ENCODE measurements around the gene AP4E1.

The AP4E1 gene

DNA sequence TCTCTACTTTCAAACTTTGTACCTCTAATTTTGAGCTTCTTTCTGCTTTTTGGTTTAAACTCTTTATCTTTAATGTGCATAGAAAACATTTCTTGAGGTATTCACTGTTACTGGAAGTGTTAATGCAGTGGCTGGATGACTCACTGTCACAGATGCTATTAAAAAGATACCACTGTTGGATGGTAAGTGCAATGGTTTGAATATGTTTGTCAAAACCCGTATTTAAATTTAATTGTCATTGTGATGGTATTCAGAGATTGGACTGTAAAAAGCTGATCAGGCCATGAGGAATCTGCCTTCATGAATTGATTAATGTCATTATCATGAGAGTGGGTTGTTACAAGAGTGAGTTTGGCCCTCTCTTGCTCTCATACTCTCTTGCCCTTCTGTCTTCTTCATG lies 70.6 kb downstream of the AP4E1 start:
- H3K4me3 ChIP-seq (ENCODE audit: low read depth, low read length) = no peak overlapping the region
- no peak for DNase-seq (ENCODE audit: low read depth)
- TF ChIP-seq, protein P1, sequence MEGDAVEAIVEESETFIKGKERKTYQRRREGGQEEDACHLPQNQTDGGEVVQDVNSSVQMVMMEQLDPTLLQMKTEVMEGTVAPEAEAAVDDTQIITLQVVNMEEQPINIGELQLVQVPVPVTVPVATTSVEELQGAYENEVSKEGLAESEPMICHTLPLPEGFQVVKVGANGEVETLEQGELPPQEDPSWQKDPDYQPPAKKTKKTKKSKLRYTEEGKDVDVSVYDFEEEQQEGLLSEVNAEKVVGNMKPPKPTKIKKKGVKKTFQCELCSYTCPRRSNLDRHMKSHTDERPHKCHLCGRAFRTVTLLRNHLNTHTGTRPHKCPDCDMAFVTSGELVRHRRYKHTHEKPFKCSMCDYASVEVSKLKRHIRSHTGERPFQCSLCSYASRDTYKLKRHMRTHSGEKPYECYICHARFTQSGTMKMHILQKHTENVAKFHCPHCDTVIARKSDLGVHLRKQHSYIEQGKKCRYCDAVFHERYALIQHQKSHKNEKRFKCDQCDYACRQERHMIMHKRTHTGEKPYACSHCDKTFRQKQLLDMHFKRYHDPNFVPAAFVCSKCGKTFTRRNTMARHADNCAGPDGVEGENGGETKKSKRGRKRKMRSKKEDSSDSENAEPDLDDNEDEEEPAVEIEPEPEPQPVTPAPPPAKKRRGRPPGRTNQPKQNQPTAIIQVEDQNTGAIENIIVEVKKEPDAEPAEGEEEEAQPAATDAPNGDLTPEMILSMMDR (IDR thresholded peaks at IDR 0.05; ENCODE audit: low read depth, low read length, missing control alignments) = no peak

DNA sequence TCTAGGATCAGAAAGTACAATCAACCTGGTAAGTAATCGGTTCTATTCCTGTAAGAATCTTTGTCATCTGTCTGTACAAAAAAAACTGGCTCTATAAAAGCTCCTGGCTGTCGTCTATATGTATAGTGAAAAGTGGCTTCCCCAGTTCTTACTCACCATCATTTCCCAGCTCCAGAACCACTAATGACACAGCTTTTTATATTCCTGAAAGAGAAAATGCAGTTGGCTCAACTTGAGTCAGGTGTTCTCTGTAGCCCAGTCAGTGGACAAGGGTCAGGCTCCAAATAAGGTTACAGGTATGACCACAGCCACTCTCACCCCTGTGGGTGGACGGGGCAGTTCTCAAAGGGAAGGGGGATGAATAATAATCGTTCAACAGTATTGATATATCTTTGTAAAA lies 85.1 kb downstream of the AP4E1 start:
- no peak for DNase-seq (ENCODE audit: low read depth)
- TF ChIP-seq, protein P1 (IDR thresholded peaks at IDR 0.05; ENCODE audit: low read depth, low read length, missing control alignments) = no peak
- H3K4me3 ChIP-seq (ENCODE audit: low read depth, low read length) = no peak overlapping the region

DNA sequence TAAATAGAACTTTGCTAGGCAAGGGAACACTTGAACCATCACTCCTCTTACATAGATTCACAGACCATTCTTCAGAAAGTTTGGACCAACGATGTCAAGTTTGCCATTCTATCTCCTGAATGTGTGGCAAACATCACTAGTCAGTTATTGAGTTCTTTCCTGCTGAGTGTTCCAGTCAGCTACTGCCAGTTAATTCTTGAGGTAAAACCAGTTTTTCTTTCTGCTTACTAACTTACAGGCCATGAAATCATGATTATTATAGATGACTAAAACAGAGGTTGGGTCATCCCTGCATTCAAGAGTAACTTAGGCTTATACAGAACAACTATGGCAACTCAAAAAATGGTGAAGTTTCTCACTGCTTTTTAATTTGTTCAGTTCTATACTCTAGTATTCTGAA lies 88.2 kb downstream of the AP4E1 start:
- no peak for DNase-seq (ENCODE audit: low read depth)
- no peak overlapping the region for H3K4me3 ChIP-seq (ENCODE audit: low read depth, low read length)
- TF ChIP-seq, protein P1 (IDR thresholded peaks at IDR 0.05; ENCODE audit: low read depth, low read length, missing control alignments) = no peak

DNA sequence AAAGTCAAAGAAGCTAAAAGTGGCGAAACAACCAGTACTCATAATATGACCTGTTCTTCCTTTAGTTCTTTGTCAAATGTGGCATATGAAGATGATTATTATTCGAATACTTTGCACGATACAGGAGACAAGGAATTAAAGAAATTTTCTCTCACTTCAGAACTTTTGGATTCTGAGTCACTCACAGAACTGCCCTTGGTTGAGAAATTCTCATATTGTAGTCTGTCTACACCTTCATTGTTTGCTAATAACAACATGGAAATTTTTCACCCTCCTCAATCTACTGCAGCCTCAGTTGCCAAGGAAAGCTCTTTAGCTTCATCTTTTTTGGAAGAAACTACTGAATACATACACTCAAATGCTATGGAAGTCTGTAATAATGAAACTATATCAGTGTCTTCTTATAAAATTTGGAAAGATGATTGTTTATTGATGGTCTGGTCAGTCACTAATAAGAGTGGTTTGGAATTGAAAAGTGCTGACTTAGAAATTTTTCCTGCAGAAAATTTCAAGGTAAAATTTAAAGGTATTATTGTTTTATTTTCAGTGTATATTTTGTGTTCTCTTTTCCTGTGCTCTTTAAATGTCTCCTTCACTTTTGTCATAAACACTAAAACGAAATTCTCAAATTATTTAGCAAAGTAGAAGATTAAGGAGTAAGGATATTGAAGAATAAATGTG lies 89.0 kb downstream of the AP4E1 start:
- TF ChIP-seq, protein P1 (IDR thresholded peaks at IDR 0.05; ENCODE audit: low read depth, low read length, missing control alignments) = no peak
- DNase-seq (ENCODE audit: low read depth) = no peak
- no peak overlapping the region for H3K4me3 ChIP-seq (ENCODE audit: low read depth, low read length)

DNA sequence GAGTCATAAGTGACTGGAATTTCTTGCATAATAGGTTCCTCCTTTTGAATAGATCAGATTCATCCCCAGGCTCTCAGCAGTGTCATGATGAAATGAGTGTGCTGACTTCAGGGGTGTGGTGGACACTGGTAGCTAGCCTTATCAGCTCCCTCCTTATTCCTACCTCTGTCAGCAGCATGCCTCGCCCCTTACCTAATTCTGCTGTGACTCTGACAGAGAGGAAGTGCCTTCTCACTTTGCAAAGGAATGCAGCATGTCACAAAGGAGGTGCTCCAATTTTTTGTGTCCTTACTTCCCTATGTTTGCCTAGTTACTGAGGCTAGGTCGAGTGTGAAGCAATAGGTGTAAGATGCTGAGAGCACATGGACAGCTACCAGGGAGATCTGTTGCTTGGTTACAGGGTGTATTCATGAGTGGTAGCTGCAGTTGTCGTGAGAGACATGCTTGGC lies 95.6 kb downstream of the AP4E1 start:
- H3K4me3 ChIP-seq (ENCODE audit: low read depth, low read length) = no peak overlapping the region
- DNase-seq (ENCODE audit: low read depth) = no peak
- TF ChIP-seq, protein P1 (IDR thresholded peaks at IDR 0.05; ENCODE audit: low read depth, low read length, missing control alignments) = no peak

DNA sequence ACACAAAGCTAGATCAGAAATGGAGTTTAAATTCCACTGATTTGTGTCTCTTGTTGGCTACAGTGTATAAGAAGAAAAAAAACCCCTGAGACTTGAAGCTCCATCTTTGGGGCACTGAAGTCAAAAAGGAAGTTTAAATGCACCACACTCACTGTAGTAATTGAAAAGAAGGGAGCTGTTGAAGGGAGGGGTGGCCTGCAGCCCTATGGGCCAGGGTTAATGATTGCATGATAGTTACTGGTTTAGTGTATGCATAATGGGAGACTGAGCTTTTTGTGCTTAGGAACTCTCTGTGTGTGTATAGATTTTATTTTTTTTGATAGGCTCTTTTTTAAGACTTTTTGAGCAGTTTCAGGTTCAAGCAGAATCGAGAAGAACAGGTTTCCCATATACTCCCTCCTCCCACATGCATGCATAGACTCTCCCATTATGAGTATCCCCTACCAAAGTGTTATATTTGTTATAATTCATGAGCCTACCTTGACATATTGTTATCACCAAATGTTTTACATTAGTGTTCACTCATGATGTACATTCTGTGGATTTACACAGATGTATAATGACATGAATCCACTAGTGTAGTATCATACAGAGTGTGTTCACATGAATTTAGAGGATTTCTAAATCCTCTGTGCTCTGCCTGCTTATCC lies 98.0 kb downstream of the AP4E1 start:
- no peak overlapping the region for H3K4me3 ChIP-seq (ENCODE audit: low read depth, low read length)
- TF ChIP-seq, protein P1 (IDR thresholded peaks at IDR 0.05; ENCODE audit: low read depth, low read length, missing control alignments) = no peak
- no peak for DNase-seq (ENCODE audit: low read depth)
